ENCODE results near the gene WDR20. TPM values are rescaled to one million over a fixed set of nuclear protein-coding genes. Genes with fewer than 3 reads are reported as not detected.
A peak's percentile ranks its signal among the peaks of the same experiment; 100 is the strongest.

The WDR20 gene
- total and polyA plus RNA-seq, 7 donors = 13.8 to 32.1 (median 21.0) TPM

GRCh38 chr14:102117852-102118251, 21.8 kb upstream of the WDR20 start:
- Histone ChIP-seq H3K27ac (no peak overlapping the region), H3K27me3 (no peaks in the 10 kb centered on the region), H3K4me3 (no peak overlapping the region), H3K9me3 (no peaks in the 10 kb centered on the region), H3K4me1 (no peaks in the 10 kb centered on the region), H3K36me3 (no peaks in the 10 kb centered on the region)
- intact Hi-C loops (cut with DNase I) = no loop called here
- peak; percentile 44 for DNase-seq
- TF ChIP-seq POLR2A (IDR thresholded peaks at IDR 0.05) (no peak), CTCF (IDR thresholded peaks at IDR 0.05) (no peak), EP300 (IDR thresholded peaks at IDR 0.05) (no peak), POLR2AphosphoS5 (IDR thresholded peaks at IDR 0.05) (no peak)
- WGBS, 2 donors = 93 to 98% methylated on average over 3 of the region's 3 CpGs

GRCh38 chr14:102120888-102121287, 18.8 kb upstream of the WDR20 start:
- intact Hi-C loops (cut with DNase I) = no loop called here
- 69 to 88% methylated on average over 1 of the region's 1 CpG for whole genome bisulfite sequencing, 2 donors
- no peaks in the 10 kb centered on the region for H3K36me3 ChIP-seq
- no peak for DNase-seq
- no peak overlapping the region for H3K27ac ChIP-seq
- TF ChIP-seq CTCF (IDR thresholded peaks at IDR 0.05) (no peak), EP300 (IDR thresholded peaks at IDR 0.05) (no peak), POLR2A (IDR thresholded peaks at IDR 0.05) (no peak), POLR2AphosphoS5 (IDR thresholded peaks at IDR 0.05) (no peak)
- H3K4me1 ChIP-seq = no peaks in the 10 kb centered on the region
- H3K9me3 ChIP-seq = no peaks in the 10 kb centered on the region
- H3K27me3 ChIP-seq = no peaks in the 10 kb centered on the region
- H3K4me3 ChIP-seq = no peak overlapping the region

GRCh38 chr14:102121567-102121966, 18.1 kb upstream of the WDR20 start:
- Histone ChIP-seq H3K36me3 (no peaks in the 10 kb centered on the region), H3K4me1 (no peaks in the 10 kb centered on the region), H3K9me3 (no peaks in the 10 kb centered on the region), H3K4me3 (no peak overlapping the region), H3K27ac (no peak overlapping the region), H3K27me3 (no peaks in the 10 kb centered on the region)
- DNase-seq = no peak
- TF ChIP-seq EP300 (IDR thresholded peaks at IDR 0.05) (no peak), POLR2A (IDR thresholded peaks at IDR 0.05) (no peak), CTCF (IDR thresholded peaks at IDR 0.05) (no peak), POLR2AphosphoS5 (IDR thresholded peaks at IDR 0.05) (no peak)
- WGBS, 2 donors = 88 to 97% methylated on average over 1 of the region's 1 CpG
- intact Hi-C loops (cut with DNase I) = no loop called here

- Histone ChIP-seq H3K9me3 (no peaks in the 10 kb centered on the region), H3K4me3 (no peak overlapping the region), H3K36me3 (no peaks in the 10 kb centered on the region), H3K27me3 (no peaks in the 10 kb centered on the region), H3K27ac (no peak overlapping the region), H3K4me1 (no peaks in the 10 kb centered on the region)
- intact Hi-C loops (cut with DNase I) = no loop called here
- TF ChIP-seq POLR2A (IDR thresholded peaks at IDR 0.05) = no peak
- TF ChIP-seq CTCF (IDR thresholded peaks at IDR 0.05) = no peak
- no peak for TF ChIP-seq POLR2AphosphoS5 (IDR thresholded peaks at IDR 0.05)
- no peak for TF ChIP-seq EP300 (IDR thresholded peaks at IDR 0.05)
- DNase-seq = no peak
Observed at GRCh38 chr14:102124419-102124818, 15.3 kb upstream of the WDR20 start.

- intact Hi-C loops (cut with DNase I) = no loop called here
- no peak overlapping the region for H3K27ac ChIP-seq
- H3K36me3 ChIP-seq = no peaks in the 10 kb centered on the region
- no peaks in the 10 kb centered on the region for H3K9me3 ChIP-seq
- no peak for TF ChIP-seq POLR2AphosphoS5 (IDR thresholded peaks at IDR 0.05)
- TF ChIP-seq POLR2A (IDR thresholded peaks at IDR 0.05) = no peak
- no peak for TF ChIP-seq EP300 (IDR thresholded peaks at IDR 0.05)
- TF ChIP-seq CTCF (IDR thresholded peaks at IDR 0.05) = no peak
- no peak for DNase-seq
- 17 to 60% methylated on average over 5 of the region's 5 CpGs for WGBS, 2 donors
- H3K27me3 ChIP-seq = no peaks in the 10 kb centered on the region
- no peak overlapping the region for H3K4me3 ChIP-seq
- no peaks in the 10 kb centered on the region for H3K4me1 ChIP-seq
Observed at GRCh38 chr14:102125546-102125945, 14.2 kb upstream of the WDR20 start.

Measured in sigmoid colon (tissue), 7 donors.